Erythroblast (primary cell): ENCODE data around the gene SLC16A9.

Source experiments
- GATA1 ChIP-seq: IDR thresholded peaks from 2 replicates; pipeline ENCODE4 v1.6.1; 2011; ENCODE audit warnings: low read depth, mild to moderate bottlenecking, control low read depth, low read length, moderate library complexity
- POLR2A ChIP-seq: IDR thresholded peaks from 2 replicates; pipeline ENCODE4 v1.6.1; 2011; ENCODE audit warnings: mild to moderate bottlenecking, low read length

GRCh38 chr10:59648711-59649201 is 60.9 kb downstream of the SLC16A9 start:
- TF ChIP-seq POLR2A (no peak), GATA1 (no peak)
